HepG2 (cell line): ENCODE results near the gene TRPT1. TPM values are rescaled to one million over a fixed set of nuclear protein-coding genes. Genes with fewer than 3 reads are reported as not detected.
A peak's percentile ranks its signal among the peaks of the same experiment; 100 is the strongest.

Experiments
- BATF2 ChIP-seq: sonication (generic); formaldehyde crosslinking; IDR thresholded peaks from 2 replicates; pipeline ENCODE4 v1.8.0; 2022; ENCODE audit warnings: mild to moderate bottlenecking, missing genetic modification reagents, moderate library complexity
- ELK4 ChIP-seq: sonication (generic); formaldehyde crosslinking; IDR thresholded peaks from 2 replicates; pipeline ENCODE4 v1.9.0; 2021; ENCODE audit warnings: missing genetic modification reagents, borderline replicate concordance
- ERF ChIP-seq: IDR thresholded peaks from 2 replicates; pipeline ENCODE4 v1.6.1; 2018; ENCODE audit warnings: missing biosample characterization, missing genetic modification reagents
- ESRRA ChIP-seq: sonication (generic); formaldehyde crosslinking; IDR thresholded peaks from 2 replicates; pipeline ENCODE4 v1.5.1; 2020; ENCODE audit warnings: mild to moderate bottlenecking, low read depth, missing genetic modification reagents
- HMGA1 ChIP-seq: sonication (generic); formaldehyde crosslinking; conservative IDR thresholded peaks from 2 replicates; pipeline ENCODE4 v1.4.0; 2020; ENCODE audit warnings: missing genetic modification reagents
- MXD3 ChIP-seq: IDR thresholded peaks from 2 replicates; pipeline ENCODE4 v1.6.1; 2016; ENCODE audit warnings: mild to moderate bottlenecking, missing biosample characterization, missing genetic modification reagents
- SIN3A ChIP-seq: IDR thresholded peaks from 2 replicates; pipeline ENCODE4 v1.6.1; 2011; ENCODE audit warnings: low read depth, mild to moderate bottlenecking, control low read depth, low read length, borderline replicate concordance
- SMAD1 ChIP-seq: sonication (generic); formaldehyde crosslinking; IDR thresholded peaks from 2 replicates; pipeline ENCODE4 v1.4.0; 2020; ENCODE audit warnings: missing genetic modification reagents, low read depth, mild to moderate bottlenecking, borderline replicate concordance
- TCF7 ChIP-seq: sonication (generic); IDR thresholded peaks from 2 replicates; pipeline ENCODE4 v1.6.1; 2016; ENCODE audit warnings: antibody characterized with exemption, low read depth
- ZNF530 ChIP-seq: sonication (generic); formaldehyde crosslinking; IDR thresholded peaks from 2 replicates; pipeline ENCODE4 v1.5.0; 2020; ENCODE audit warnings: low read depth, mild to moderate bottlenecking, missing genetic modification reagents
- ZNF607 ChIP-seq: sonication (generic); formaldehyde crosslinking; IDR thresholded peaks from 2 replicates; pipeline ENCODE4 v1.5.1; 2020; ENCODE audit warnings: missing genetic modification reagents, mild to moderate bottlenecking, borderline replicate concordance
- ZNF766 ChIP-seq: sonication (generic); formaldehyde crosslinking; IDR thresholded peaks from 2 replicates; pipeline ENCODE4 v1.5.0; 2020; ENCODE audit warnings: missing genetic modification reagents, borderline replicate concordance
- ZXDC ChIP-seq: sonication (generic); formaldehyde crosslinking; IDR thresholded peaks from 2 replicates; pipeline ENCODE4 v1.5.0; 2020; ENCODE audit warnings: mild to moderate bottlenecking, missing genetic modification reagents
- polyA plus RNA-seq, 8 experiments: library from polyadenylated mRNA; depleted of rRNA in 3 of 8; stranded (reverse) in 7 of 8; unstranded in 1 of 8; fragments of >200 nt; fragmentation: Illumina TruSeq in 4 of 8; extraction: Trizol in 4 of 8; gene quantifications; 2 replicates each; pipeline versions ENCODE4 v1.2.1 to v1.2.3, GENCODE V29; 2011 to 2016; ENCODE audit warnings: low read depth in 4 of 8, missing spikeins in 1 of 8, mixed read lengths in 1 of 8; ENCODE audit not compliant: insufficient read depth in 1 of 8
- total RNA-seq, 5 experiments: library from RNA; depleted of rRNA; stranded (reverse); fragments of >200 nt; fragmentation: Illumina TruSeq; extraction: Trizol; gene quantifications; 2 replicates each; pipeline ENCODE4 v1.2.3, GENCODE V29; 2016; ENCODE audit warnings: low read depth in 1 of 5
- TF ChIP-seq, protein P1 (sequence below), 2 experiments: sonication (generic) in 1 of 2; formaldehyde crosslinking in 1 of 2; IDR thresholded peaks; 2 replicates each; pipeline versions ENCODE4 v1.6.1 to v1.9.0; 2014 to 2022; ENCODE audit warnings: antibody characterized with exemption in 1 of 2, borderline replicate concordance in 1 of 2, inconsistent platforms in 1 of 2, low read depth in 1 of 2, missing genetic modification reagents in 1 of 2
- TF ChIP-seq, protein P2 (sequence below): sonication (generic); formaldehyde crosslinking; IDR thresholded peaks from 2 replicates; pipeline ENCODE4 v1.4.0; 2020; ENCODE audit warnings: low read depth, mild to moderate bottlenecking, missing genetic modification reagents

TRPT1 gene
- total and polyA plus RNA-seq, 2 of the 13 experiments (the other 11 are each of a cell fraction or from before 2014, with no cell fraction given): 24.8 to 40.7 TPM

DNA sequence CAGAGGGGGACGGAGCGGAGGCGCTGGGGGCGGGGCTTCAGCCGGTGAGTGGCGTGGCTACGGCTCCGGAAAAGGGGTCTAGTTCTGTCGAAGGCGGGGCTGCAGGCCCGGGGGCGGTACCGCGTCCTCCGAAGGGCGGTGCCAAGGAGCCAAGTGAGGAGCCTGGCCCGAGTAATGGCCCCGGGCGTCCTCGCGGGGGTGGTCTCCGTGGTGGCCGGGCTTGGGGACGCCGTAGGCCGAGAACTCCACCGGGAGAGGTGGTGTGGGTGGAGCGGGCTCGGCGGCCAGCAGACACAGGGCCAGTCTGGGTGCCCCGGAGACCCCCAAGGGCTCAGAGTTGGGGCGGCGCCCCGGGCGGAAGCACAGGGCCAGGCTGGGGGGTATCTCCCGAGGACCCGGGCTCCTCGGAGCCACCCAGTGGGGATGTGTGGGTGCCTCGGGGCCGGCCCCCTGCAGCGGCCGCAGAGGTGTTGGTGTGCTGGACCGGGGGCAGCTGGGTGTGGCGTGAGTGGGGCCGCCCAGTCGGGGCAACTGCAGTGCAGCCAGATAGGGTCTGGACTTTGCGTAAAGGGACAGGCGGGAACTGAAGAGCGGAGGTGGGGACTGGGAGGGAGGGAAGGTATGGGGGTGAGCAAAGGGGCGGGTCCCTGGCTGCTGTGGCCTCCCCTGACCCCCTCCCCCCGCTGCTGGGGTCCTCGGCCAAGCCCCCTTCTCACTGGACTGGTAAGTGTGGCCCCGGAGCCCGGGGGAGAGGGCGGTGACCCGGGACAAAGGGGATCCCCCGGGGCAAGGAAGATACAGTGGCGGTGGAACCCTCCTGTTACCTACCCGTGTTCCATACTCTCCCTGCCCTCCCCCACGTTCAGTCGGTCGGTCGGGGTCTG lies 15.7 kb upstream of the TRPT1 start (continued):
- TF ChIP-seq, protein P1, sequence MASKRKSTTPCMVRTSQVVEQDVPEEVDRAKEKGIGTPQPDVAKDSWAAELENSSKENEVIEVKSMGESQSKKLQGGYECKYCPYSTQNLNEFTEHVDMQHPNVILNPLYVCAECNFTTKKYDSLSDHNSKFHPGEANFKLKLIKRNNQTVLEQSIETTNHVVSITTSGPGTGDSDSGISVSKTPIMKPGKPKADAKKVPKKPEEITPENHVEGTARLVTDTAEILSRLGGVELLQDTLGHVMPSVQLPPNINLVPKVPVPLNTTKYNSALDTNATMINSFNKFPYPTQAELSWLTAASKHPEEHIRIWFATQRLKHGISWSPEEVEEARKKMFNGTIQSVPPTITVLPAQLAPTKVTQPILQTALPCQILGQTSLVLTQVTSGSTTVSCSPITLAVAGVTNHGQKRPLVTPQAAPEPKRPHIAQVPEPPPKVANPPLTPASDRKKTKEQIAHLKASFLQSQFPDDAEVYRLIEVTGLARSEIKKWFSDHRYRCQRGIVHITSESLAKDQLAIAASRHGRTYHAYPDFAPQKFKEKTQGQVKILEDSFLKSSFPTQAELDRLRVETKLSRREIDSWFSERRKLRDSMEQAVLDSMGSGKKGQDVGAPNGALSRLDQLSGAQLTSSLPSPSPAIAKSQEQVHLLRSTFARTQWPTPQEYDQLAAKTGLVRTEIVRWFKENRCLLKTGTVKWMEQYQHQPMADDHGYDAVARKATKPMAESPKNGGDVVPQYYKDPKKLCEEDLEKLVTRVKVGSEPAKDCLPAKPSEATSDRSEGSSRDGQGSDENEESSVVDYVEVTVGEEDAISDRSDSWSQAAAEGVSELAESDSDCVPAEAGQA (IDR thresholded peaks at IDR 0.05; ENCODE audit: low read depth): no peak
- TF ChIP-seq, protein P1 (CRISPR knock-in tag; IDR thresholded peaks at IDR 0.05; ENCODE audit: borderline replicate concordance): no peak
- TF ChIP-seq MXD3 (CRISPR knock-in tag) (no peak; the same call in 1 of the 2 replicates), ZNF530 (no peak), BATF2 (CRISPR knock-in tag) (peak; percentile 39; the same call in 1 of the 2 replicates), TCF7 (no peak), SIN3A (peak; percentile 58; the same call in 1 of the 2 replicates), SMAD1 (no peak), ZNF607 (CRISPR knock-in tag) (peak; percentile 48; the same call in 1 of the 2 replicates), ERF (CRISPR knock-in tag) (no peak), ZNF766 (CRISPR knock-in tag) (no peak), HMGA1 (CRISPR knock-in tag) (no peak), ZXDC (CRISPR knock-in tag) (no peak), ESRRA (no peak; the same call in 1 of the 2 replicates), ELK4 (no peak)
- TF ChIP-seq, protein P2, sequence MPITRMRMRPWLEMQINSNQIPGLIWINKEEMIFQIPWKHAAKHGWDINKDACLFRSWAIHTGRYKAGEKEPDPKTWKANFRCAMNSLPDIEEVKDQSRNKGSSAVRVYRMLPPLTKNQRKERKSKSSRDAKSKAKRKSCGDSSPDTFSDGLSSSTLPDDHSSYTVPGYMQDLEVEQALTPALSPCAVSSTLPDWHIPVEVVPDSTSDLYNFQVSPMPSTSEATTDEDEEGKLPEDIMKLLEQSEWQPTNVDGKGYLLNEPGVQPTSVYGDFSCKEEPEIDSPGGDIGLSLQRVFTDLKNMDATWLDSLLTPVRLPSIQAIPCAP (CRISPR knock-in tag): no peak
